ENCODE results near the gene G3BP2.

DNA sequence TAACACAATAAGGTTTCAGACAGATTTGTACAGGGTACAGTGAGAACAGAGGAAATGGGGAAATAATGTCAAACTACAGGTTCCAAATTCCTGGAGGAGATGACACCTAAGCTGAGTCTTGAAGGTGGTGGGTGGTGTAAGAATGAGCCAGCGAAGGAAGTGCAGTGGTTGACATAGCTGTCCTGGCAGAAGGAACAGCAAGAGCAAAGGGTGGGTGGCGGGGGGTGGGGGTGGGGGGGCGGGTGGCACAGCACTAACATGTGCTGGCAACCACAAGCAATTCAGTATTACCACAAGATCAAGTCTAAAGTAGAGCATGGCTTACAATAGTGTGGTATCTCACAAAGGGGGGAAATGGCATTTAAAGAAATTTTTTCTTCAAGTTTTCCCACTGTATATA is 13.1 kb upstream of the G3BP2 start:
- TF ChIP-seq, protein P1, sequence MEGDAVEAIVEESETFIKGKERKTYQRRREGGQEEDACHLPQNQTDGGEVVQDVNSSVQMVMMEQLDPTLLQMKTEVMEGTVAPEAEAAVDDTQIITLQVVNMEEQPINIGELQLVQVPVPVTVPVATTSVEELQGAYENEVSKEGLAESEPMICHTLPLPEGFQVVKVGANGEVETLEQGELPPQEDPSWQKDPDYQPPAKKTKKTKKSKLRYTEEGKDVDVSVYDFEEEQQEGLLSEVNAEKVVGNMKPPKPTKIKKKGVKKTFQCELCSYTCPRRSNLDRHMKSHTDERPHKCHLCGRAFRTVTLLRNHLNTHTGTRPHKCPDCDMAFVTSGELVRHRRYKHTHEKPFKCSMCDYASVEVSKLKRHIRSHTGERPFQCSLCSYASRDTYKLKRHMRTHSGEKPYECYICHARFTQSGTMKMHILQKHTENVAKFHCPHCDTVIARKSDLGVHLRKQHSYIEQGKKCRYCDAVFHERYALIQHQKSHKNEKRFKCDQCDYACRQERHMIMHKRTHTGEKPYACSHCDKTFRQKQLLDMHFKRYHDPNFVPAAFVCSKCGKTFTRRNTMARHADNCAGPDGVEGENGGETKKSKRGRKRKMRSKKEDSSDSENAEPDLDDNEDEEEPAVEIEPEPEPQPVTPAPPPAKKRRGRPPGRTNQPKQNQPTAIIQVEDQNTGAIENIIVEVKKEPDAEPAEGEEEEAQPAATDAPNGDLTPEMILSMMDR (IDR thresholded peaks at IDR 0.05; ENCODE audit: low read depth, low read length, missing input control): no peak
- TF ChIP-seq, protein P2, sequence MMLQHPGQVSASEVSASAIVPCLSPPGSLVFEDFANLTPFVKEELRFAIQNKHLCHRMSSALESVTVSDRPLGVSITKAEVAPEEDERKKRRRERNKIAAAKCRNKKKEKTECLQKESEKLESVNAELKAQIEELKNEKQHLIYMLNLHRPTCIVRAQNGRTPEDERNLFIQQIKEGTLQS (IDR thresholded peaks at IDR 0.05): no peak
- no peak for TF ChIP-seq SP1 (IDR thresholded peaks at IDR 0.05)
- TF ChIP-seq RAD21 (IDR thresholded peaks at IDR 0.05): no peak
- no peak for TF ChIP-seq JUND (IDR thresholded peaks at IDR 0.05)
- TF ChIP-seq, protein P3, sequence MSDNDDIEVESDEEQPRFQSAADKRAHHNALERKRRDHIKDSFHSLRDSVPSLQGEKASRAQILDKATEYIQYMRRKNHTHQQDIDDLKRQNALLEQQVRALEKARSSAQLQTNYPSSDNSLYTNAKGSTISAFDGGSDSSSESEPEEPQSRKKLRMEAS (IDR thresholded peaks at IDR 0.05): no peak
- TF ChIP-seq, protein P4, sequence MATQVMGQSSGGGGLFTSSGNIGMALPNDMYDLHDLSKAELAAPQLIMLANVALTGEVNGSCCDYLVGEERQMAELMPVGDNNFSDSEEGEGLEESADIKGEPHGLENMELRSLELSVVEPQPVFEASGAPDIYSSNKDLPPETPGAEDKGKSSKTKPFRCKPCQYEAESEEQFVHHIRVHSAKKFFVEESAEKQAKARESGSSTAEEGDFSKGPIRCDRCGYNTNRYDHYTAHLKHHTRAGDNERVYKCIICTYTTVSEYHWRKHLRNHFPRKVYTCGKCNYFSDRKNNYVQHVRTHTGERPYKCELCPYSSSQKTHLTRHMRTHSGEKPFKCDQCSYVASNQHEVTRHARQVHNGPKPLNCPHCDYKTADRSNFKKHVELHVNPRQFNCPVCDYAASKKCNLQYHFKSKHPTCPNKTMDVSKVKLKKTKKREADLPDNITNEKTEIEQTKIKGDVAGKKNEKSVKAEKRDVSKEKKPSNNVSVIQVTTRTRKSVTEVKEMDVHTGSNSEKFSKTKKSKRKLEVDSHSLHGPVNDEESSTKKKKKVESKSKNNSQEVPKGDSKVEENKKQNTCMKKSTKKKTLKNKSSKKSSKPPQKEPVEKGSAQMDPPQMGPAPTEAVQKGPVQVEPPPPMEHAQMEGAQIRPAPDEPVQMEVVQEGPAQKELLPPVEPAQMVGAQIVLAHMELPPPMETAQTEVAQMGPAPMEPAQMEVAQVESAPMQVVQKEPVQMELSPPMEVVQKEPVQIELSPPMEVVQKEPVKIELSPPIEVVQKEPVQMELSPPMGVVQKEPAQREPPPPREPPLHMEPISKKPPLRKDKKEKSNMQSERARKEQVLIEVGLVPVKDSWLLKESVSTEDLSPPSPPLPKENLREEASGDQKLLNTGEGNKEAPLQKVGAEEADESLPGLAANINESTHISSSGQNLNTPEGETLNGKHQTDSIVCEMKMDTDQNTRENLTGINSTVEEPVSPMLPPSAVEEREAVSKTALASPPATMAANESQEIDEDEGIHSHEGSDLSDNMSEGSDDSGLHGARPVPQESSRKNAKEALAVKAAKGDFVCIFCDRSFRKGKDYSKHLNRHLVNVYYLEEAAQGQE (IDR thresholded peaks at IDR 0.05): no peak
- no peak for TF ChIP-seq EGR1 (IDR thresholded peaks at IDR 0.05; ENCODE audit: low read depth in 2 of 2)
- no peak for TF ChIP-seq YY1 (IDR thresholded peaks at IDR 0.05)
- TF ChIP-seq GABPA (IDR thresholded peaks at IDR 0.05 in 1 of 2, conservative IDR thresholded peaks at IDR 0.05 in 1 of 2): no peak
- TF ChIP-seq, protein P5, sequence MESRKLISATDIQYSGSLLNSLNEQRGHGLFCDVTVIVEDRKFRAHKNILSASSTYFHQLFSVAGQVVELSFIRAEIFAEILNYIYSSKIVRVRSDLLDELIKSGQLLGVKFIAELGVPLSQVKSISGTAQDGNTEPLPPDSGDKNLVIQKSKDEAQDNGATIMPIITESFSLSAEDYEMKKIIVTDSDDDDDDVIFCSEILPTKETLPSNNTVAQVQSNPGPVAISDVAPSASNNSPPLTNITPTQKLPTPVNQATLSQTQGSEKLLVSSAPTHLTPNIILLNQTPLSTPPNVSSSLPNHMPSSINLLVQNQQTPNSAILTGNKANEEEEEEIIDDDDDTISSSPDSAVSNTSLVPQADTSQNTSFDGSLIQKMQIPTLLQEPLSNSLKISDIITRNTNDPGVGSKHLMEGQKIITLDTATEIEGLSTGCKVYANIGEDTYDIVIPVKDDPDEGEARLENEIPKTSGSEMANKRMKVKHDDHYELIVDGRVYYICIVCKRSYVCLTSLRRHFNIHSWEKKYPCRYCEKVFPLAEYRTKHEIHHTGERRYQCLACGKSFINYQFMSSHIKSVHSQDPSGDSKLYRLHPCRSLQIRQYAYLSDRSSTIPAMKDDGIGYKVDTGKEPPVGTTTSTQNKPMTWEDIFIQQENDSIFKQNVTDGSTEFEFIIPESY (IDR thresholded peaks at IDR 0.05): no peak
